ENCODE data around the gene KIF26A.

- TF ChIP-seq POLR2A (IDR thresholded peaks at IDR 0.05) (no peak), CTCF (IDR thresholded peaks at IDR 0.05) (no peak)
Measured at GRCh38 chr14:104141621-104142091, 3.3 kb downstream of the KIF26A start.
